CD8-positive, alpha-beta memory T cell (primary cell): ENCODE data around the gene DIP2B. TPM values are rescaled to one million over a fixed set of nuclear protein-coding genes. Genes with fewer than 3 reads are reported as not detected.
A peak's percentile ranks its signal among the peaks of the same experiment; 100 is the strongest.

Experiments
- CTCF ChIA-PET: fragments of 350-600 bp; sonication (Branson Sonifier 250); formaldehyde crosslinking; loops from one replicate; lab custom pipeline; 2021; ENCODE audit warnings: antibody characterized with exemption; lab: Charles Lee
- POLR2A ChIA-PET: fragments of 350-600 bp; sonication (Branson Sonifier 250); formaldehyde crosslinking; loops from one replicate; lab custom pipeline; 2021; ENCODE audit warnings: antibody characterized with exemption; lab: Charles Lee
- DNase-seq, 5 donors: peaks; one replicate each; pipeline versions ENCODE4 v3.0.0 to v3.0.0-alpha.2; 2020 to 2022; ENCODE audit warnings: mixed read lengths in 1 of 5
- H3K27ac ChIP-seq: one replicate; pipeline ENCODE4 v1.7.0; 2013; ENCODE audit warnings: low read depth, mild to moderate bottlenecking, low read length, moderate library complexity
- H3K27me3 ChIP-seq: 2 replicates; pipeline ENCODE4 v1.7.0; 2013; ENCODE audit warnings: low read length, mild to moderate bottlenecking; ENCODE audit not compliant: insufficient read depth, poor library complexity, severe bottlenecking
- H3K36me3 ChIP-seq: 2 replicates; pipeline ENCODE4 v1.7.0; 2013; ENCODE audit warnings: mild to moderate bottlenecking, low read length, moderate library complexity; ENCODE audit not compliant: insufficient read depth
- H3K4me1 ChIP-seq: 2 replicates; pipeline ENCODE4 v1.7.0; 2013; ENCODE audit warnings: mild to moderate bottlenecking, low read length, moderate library complexity; ENCODE audit not compliant: insufficient read depth
- H3K4me3 ChIP-seq: 2 replicates; pipeline ENCODE4 v1.7.0; 2013; ENCODE audit warnings: mild to moderate bottlenecking, low read length
- H3K9me3 ChIP-seq: 2 replicates; pipeline ENCODE4 v1.7.0; 2013; ENCODE audit warnings: mild to moderate bottlenecking, low read length
- H3K27ac Mint-ChIP-seq, 8 donors: one replicate each; pipeline ENCODE4 v1.8.0; 2020 to 2021; ENCODE audit warnings: mixed read lengths in 8 of 8, mild to moderate bottlenecking in 6 of 8, inconsistent platforms in 3 of 8, moderate library complexity in 3 of 8
- H3K27me3 Mint-ChIP-seq, 2 donors: one replicate each; pipeline ENCODE4 v1.8.0; 2020 to 2021; ENCODE audit warnings: mixed read lengths in 2 of 2, mild to moderate bottlenecking in 1 of 2, moderate library complexity in 1 of 2
- H3K36me3 Mint-ChIP-seq, 3 donors: one replicate each; pipeline ENCODE4 v1.8.0; 2020 to 2021; ENCODE audit warnings: mixed read lengths in 3 of 3, inconsistent platforms in 1 of 3, mild to moderate bottlenecking in 1 of 3
- H3K4me1 Mint-ChIP-seq, 3 donors: one replicate each; pipeline ENCODE4 v1.8.0; 2020 to 2021; ENCODE audit warnings: mixed read lengths in 3 of 3, inconsistent platforms in 1 of 3, mild to moderate bottlenecking in 1 of 3
- H3K4me3 Mint-ChIP-seq, 7 donors: one replicate each; pipeline ENCODE4 v1.8.0; 2020 to 2021; ENCODE audit warnings: mixed read lengths in 7 of 7, mild to moderate bottlenecking in 6 of 7, moderate library complexity in 4 of 7, inconsistent platforms in 2 of 7
- H3K9me3 Mint-ChIP-seq, 5 donors: one replicate each; pipeline ENCODE4 v1.8.0; 2020 to 2022; ENCODE audit warnings: mixed read lengths in 5 of 5, mild to moderate bottlenecking in 3 of 5, moderate library complexity in 2 of 5, inconsistent platforms in 1 of 5
- polyA plus RNA-seq: library from polyadenylated mRNA; unstranded; fragments of 300-500 nt; fragmentation: Illumina TruSeq; gene quantifications from one replicate; pipeline ENCODE4 v1.2.3, GENCODE V29; 2021
- total RNA-seq, 2 experiments: library from RNA; stranded (reverse); gene quantifications; one replicate each; pipeline ENCODE4 v1.2.3, GENCODE V29; 2021

Gene DIP2B
- total and polyA plus RNA-seq, 3 experiments from 2014 or later, result 7.9 to 21.0 (median 20.4) TPM

DNA sequence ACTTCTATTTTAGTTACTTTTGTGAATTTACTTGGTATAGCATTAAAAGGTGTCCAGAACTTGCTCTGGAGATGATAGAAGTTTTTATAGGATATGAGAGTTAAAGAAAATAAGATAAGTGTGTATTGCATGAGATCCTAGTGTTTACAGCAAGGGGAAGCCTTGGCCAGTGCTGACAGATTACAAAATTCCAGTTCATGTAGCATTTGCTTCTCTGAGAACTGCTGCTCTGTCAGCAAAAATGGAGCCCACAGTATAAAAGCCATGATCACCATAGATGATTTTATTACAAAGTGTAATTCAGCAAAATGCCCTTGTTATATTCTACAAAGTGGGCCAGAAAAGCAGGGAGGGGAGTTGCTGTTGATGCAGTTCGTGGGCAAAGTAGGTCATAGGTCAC lies 219.1 kb downstream of the DIP2B start:
- H3K4me3 ChIP-seq, result no peak overlapping the region
- H3K27ac Mint-ChIP-seq, result peak overlapping the region in 2 of 8 donors; percentile 13 to 42
- CTCF ChIA-PET, result no interaction called here
- no peaks in the 10 kb centered on the region for H3K27me3 ChIP-seq
- no peak overlapping the region for H3K27ac ChIP-seq
- no peak overlapping the region for H3K4me3 Mint-ChIP-seq
- peaks cover 0 to 80% (median 42%) of the 10 kb centered on the region in 3 donors for H3K36me3 Mint-ChIP-seq
- H3K9me3 ChIP-seq, result no peaks in the 10 kb centered on the region
- H3K36me3 ChIP-seq, result peaks cover 53% of the 10 kb centered on the region
- H3K27me3 Mint-ChIP-seq, result no peaks in the 10 kb centered on the region
- no peak for DNase-seq
- POLR2A ChIA-PET, result no interaction called here
- no peaks in the 10 kb centered on the region for H3K4me1 ChIP-seq
- no peaks in the 10 kb centered on the region for H3K4me1 Mint-ChIP-seq
- H3K9me3 Mint-ChIP-seq, result no peaks in the 10 kb centered on the region

DNA sequence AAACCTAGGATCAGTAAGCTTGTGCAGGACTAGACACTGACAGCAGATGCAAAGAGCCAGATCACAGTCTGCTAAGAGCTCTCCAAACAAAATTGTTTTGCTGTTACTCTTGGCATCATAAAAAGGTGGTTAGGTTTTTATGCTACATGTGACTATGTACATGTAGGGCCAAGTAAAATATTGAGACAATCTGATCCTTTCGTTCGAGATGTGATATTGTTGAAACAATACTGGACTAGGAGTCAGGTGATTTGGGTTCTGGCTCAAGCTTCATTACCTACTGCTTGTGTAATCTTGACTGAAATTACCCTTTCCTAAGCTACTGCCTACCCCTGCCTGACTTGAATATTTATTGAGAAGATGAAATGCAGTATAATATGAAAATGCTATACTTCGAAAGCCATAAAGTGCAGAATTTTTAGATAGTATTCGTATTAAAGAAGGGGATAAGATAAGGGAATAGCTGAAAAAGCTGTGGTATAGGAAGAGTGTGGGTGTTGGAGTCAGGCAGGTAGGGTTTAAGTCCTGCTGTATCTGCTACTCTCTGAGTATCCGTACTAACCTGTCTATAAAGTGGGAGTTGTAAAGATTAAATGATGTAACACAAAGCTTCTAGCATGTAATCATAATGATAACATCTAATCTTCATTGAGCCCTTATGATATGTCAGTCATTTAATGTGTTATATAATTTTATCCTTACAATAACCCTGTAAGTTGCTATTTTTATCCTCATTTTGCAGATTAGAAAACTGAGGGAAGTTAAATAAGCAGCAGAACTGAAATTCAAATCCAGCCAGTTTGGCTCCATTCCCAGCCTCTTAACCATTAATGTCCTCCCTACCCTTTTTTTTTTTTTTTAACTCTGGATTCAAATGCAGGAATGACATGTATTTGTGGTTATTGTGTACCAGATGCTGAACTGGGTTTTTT lies 220.5 kb downstream of the DIP2B start:
- no peaks in the 10 kb centered on the region for H3K9me3 Mint-ChIP-seq
- no peaks in the 10 kb centered on the region for H3K27me3 ChIP-seq
- peaks cover 60% of the 10 kb centered on the region for H3K36me3 ChIP-seq
- no peak overlapping the region for H3K27ac ChIP-seq
- CTCF ChIA-PET, result interaction anchor here (0.9 kb wide), 1 partner anchor 10 kb away, joined by 4 read pairs; no protein-coding TSS in a partner anchor
- H3K9me3 ChIP-seq, result no peaks in the 10 kb centered on the region
- H3K27me3 Mint-ChIP-seq, result no peaks in the 10 kb centered on the region
- H3K36me3 Mint-ChIP-seq, result peaks cover 0 to 84% (median 43%) of the 10 kb centered on the region in 3 donors
- H3K4me3 ChIP-seq, result no peak overlapping the region
- H3K4me1 ChIP-seq, result no peaks in the 10 kb centered on the region
- H3K27ac Mint-ChIP-seq, result no peak overlapping the region
- no peaks in the 10 kb centered on the region for H3K4me1 Mint-ChIP-seq
- no peak overlapping the region for H3K4me3 Mint-ChIP-seq
- DNase-seq, result no peak
- POLR2A ChIA-PET, result interaction anchor here (0.6 kb wide), 1 partner anchor 16 kb away, joined by 3 read pairs; no protein-coding TSS in a partner anchor

DNA sequence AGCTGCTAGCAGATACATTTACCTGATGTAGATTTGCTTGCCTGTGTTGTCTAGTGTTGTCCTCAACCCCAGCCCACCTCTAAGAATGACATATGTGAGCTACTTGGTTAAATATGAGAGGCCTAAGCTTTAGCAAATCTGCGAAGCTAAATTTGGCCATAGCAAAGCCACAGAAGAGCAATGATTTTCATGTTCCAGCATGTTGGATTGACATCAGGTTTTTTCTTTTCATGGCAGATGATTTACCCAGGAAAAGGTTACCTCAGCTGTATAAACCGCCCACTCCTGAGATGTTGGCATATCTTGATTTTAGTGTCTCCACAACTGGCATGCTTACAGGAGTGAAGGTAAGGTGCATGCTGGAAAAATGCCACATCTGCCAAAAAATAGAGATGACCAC lies 222.7 kb downstream of the DIP2B start:
- H3K9me3 ChIP-seq, result no peaks in the 10 kb centered on the region
- Mint-ChIP-seq H3K36me3 (peaks cover 8 to 85% (median 50%) of the 10 kb centered on the region in 3 donors), H3K9me3 (no peaks in the 10 kb centered on the region), H3K27ac (no peak overlapping the region), H3K4me3 (no peak overlapping the region), H3K4me1 (no peaks in the 10 kb centered on the region), H3K27me3 (no peaks in the 10 kb centered on the region)
- ChIA-PET POLR2A (no interaction called here), CTCF (interaction anchor here (0.7 kb wide), 1 partner anchor 222 kb away, joined by 3 read pairs; no protein-coding TSS in a partner anchor)
- H3K4me3 ChIP-seq, result no peak overlapping the region
- H3K27ac ChIP-seq, result no peak overlapping the region
- DNase-seq, result no peak
- no peaks in the 10 kb centered on the region for H3K4me1 ChIP-seq
- peaks cover 68% of the 10 kb centered on the region for H3K36me3 ChIP-seq
- H3K27me3 ChIP-seq, result no peaks in the 10 kb centered on the region

DNA sequence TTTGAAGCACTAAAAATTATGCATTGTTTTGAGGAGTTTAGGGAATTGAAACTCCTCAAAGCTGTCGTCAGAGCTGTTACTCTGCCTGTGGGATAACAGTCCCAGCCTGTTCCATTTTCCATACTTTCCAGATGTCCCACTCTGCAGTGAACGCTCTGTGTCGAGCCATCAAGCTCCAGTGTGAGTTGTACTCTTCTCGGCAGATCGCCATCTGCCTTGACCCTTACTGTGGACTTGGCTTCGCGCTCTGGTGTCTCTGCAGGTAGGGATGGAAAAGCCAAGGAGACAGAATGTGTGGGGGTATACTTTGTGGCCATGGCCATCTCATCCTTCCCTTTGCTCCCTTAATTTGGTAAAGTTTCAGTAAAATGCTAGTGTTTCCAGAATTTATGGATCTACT lies 223.6 kb downstream of the DIP2B start:
- no peaks in the 10 kb centered on the region for H3K27me3 Mint-ChIP-seq
- ChIA-PET CTCF (no interaction called here), POLR2A (no interaction called here)
- Histone ChIP-seq H3K4me3 (no peak overlapping the region), H3K36me3 (peaks cover 62% of the 10 kb centered on the region), H3K4me1 (no peaks in the 10 kb centered on the region), H3K27ac (no peak overlapping the region), H3K27me3 (no peaks in the 10 kb centered on the region), H3K9me3 (no peaks in the 10 kb centered on the region)
- H3K4me1 Mint-ChIP-seq, result no peaks in the 10 kb centered on the region
- H3K36me3 Mint-ChIP-seq, result peaks cover 9 to 83% (median 45%) of the 10 kb centered on the region in 3 donors
- no peak overlapping the region for H3K27ac Mint-ChIP-seq
- no peaks in the 10 kb centered on the region for H3K9me3 Mint-ChIP-seq
- no peak for DNase-seq
- H3K4me3 Mint-ChIP-seq, result no peak overlapping the region

DNA sequence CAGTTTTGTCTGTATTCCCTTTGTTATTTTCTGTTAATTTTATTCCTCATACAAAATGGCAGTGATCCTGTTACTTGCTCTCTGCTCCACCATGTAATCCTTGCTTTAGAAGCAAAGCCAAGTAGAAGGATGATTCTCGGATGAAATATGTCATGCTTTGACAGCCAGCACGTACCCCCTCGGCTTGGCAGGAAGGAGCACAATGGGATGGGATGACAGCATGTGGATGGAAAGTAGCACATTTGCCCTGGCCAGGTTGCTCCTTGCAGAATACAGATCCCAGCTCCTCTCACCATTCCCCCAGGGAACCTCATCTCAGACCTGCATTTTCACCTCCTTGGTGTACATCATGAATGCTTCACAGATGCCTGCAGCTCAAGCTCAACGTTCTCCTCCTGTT lies 224.1 kb downstream of the DIP2B start:
- Histone ChIP-seq H3K4me3 (no peak overlapping the region), H3K36me3 (peaks cover 57% of the 10 kb centered on the region), H3K27me3 (no peaks in the 10 kb centered on the region), H3K4me1 (no peaks in the 10 kb centered on the region), H3K9me3 (no peaks in the 10 kb centered on the region), H3K27ac (no peak overlapping the region)
- CTCF ChIA-PET, result interaction anchor here (1.1 kb wide), 1 partner anchor 37 kb away, joined by 3 read pairs; no protein-coding TSS in a partner anchor
- peak overlapping the region in 1 of 8 donors; percentile 20 for H3K27ac Mint-ChIP-seq
- no peaks in the 10 kb centered on the region for H3K4me1 Mint-ChIP-seq
- no peaks in the 10 kb centered on the region for H3K27me3 Mint-ChIP-seq
- peaks cover 9 to 83% (median 43%) of the 10 kb centered on the region in 3 donors for H3K36me3 Mint-ChIP-seq
- H3K4me3 Mint-ChIP-seq, result no peak overlapping the region
- no peaks in the 10 kb centered on the region for H3K9me3 Mint-ChIP-seq
- POLR2A ChIA-PET, result no interaction called here
- DNase-seq, result no peak

DNA sequence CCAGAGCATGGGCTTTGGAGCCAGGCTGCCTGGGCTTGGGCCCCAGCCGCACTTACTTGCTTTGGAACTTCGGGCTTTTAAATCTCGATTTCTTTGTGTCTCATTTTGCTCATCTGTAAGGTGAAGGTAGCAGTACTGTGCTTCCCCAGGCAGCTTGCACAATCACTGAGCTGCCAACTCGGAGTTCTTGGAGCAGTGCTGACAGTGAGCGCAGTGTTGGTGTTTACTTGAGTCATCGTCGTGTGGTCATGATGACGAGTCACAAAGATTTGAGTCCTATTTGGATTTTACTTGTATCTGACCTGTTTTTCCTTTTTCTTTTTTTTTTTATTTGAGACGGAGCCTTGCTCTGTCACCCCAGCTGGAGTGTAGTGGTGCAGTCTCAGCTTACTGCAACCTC lies 227.8 kb downstream of the DIP2B start:
- Mint-ChIP-seq H3K4me1 (no peaks in the 10 kb centered on the region), H3K27me3 (no peaks in the 10 kb centered on the region), H3K9me3 (no peaks in the 10 kb centered on the region), H3K36me3 (peaks cover 9 to 85% (median 41%) of the 10 kb centered on the region in 3 donors), H3K27ac (peak overlapping the region in 1 of 8 donors; percentile 26), H3K4me3 (no peak overlapping the region)
- Histone ChIP-seq H3K27me3 (no peaks in the 10 kb centered on the region), H3K4me1 (no peaks in the 10 kb centered on the region), H3K36me3 (peaks cover 50% of the 10 kb centered on the region), H3K4me3 (no peak overlapping the region), H3K27ac (no peak overlapping the region), H3K9me3 (no peaks in the 10 kb centered on the region)
- no peak for DNase-seq
- ChIA-PET CTCF (no interaction called here), POLR2A (no interaction called here)

DNA sequence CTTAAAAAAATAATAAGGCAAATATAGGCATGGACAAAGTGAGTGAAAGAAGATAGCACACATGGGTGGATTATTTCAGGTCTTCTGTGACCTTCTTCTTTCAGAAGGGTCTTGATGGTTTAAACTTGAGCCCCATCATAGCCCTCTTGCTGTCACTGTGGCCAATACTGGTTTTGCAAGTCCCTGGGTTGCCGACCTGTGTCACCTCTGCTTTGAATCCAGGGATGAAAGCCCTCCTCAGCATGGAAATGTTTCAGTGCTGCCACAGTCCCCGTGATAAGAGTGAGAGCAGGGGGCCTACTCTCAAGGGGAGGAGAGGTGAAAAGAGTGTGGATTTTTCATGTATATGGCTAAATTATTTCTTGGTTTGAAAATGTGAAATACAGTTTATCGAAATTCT lies 228.9 kb downstream of the DIP2B start:
- H3K27ac ChIP-seq, result no peak overlapping the region
- Mint-ChIP-seq H3K4me3 (no peak overlapping the region), H3K4me1 (no peaks in the 10 kb centered on the region), H3K27ac (no peak overlapping the region), H3K27me3 (no peaks in the 10 kb centered on the region), H3K36me3 (peaks cover 9 to 84% (median 39%) of the 10 kb centered on the region in 3 donors), H3K9me3 (no peaks in the 10 kb centered on the region)
- H3K36me3 ChIP-seq, result peaks cover 42% of the 10 kb centered on the region
- H3K9me3 ChIP-seq, result no peaks in the 10 kb centered on the region
- H3K4me1 ChIP-seq, result no peaks in the 10 kb centered on the region
- H3K4me3 ChIP-seq, result no peak overlapping the region
- DNase-seq, result no peak
- CTCF ChIA-PET, result no interaction called here
- POLR2A ChIA-PET, result no interaction called here
- no peaks in the 10 kb centered on the region for H3K27me3 ChIP-seq
